Endodermal cell (in vitro differentiated cells): ENCODE results near the gene CEMIP2. TPM values are rescaled to one million over a fixed set of nuclear protein-coding genes. Genes with fewer than 3 reads are reported as not detected.

Experiments
- DNase-seq: peaks from one replicate; pipeline ENCODE4 v3.0.0-alpha.2; 2017
- H3K27ac ChIP-seq: 2 replicates; pipeline ENCODE4 v1.5.1; 2013; ENCODE audit warnings: mild to moderate bottlenecking, low read depth, low read length, moderate library complexity
- H3K27me3 ChIP-seq: 2 replicates; pipeline ENCODE4 v1.6.1; 2013; ENCODE audit warnings: mild to moderate bottlenecking, low read length, moderate library complexity; ENCODE audit not compliant: insufficient read depth, control insufficient read depth, poor library complexity, severe bottlenecking
- H3K36me3 ChIP-seq: 2 replicates; pipeline ENCODE4 v1.7.0; 2013; ENCODE audit warnings: mild to moderate bottlenecking, low read length, moderate library complexity; ENCODE audit not compliant: control insufficient read depth, insufficient read depth
- H3K4me1 ChIP-seq: one replicate; pipeline ENCODE4 v1.7.0; 2013; ENCODE audit warnings: low read length; ENCODE audit not compliant: control insufficient read depth, insufficient read depth
- H3K4me3 ChIP-seq: 2 replicates; pipeline ENCODE4 v1.5.1; 2013; ENCODE audit warnings: mild to moderate bottlenecking, low read length, moderate library complexity
- H3K9ac ChIP-seq: 2 replicates; pipeline ENCODE4 v1.6.1; 2013; ENCODE audit warnings: mild to moderate bottlenecking, low read length, moderate library complexity; ENCODE audit not compliant: poor library complexity, severe bottlenecking; ENCODE audit errors: extremely low read depth
- H3K9me3 ChIP-seq: 2 replicates; pipeline ENCODE4 v1.6.1; 2013; ENCODE audit warnings: mild to moderate bottlenecking, low read length, moderate library complexity; ENCODE audit not compliant: control insufficient read depth
- H3K27ac Mint-ChIP-seq: 2 replicates; pipeline ENCODE4 v1.8.0; 2020; ENCODE audit warnings: mixed read lengths
- H3K27me3 Mint-ChIP-seq: 2 replicates; pipeline ENCODE4 v1.8.0; 2021; ENCODE audit warnings: mild to moderate bottlenecking, mixed read lengths; ENCODE audit not compliant: insufficient read depth
- H3K36me3 Mint-ChIP-seq: 2 replicates; pipeline ENCODE4 v1.8.0; 2020; ENCODE audit warnings: low read depth, mixed read lengths
- H3K4me1 Mint-ChIP-seq: 2 replicates; pipeline ENCODE4 v1.8.0; 2020; ENCODE audit warnings: mixed read lengths
- H3K4me3 Mint-ChIP-seq: 2 replicates; pipeline ENCODE4 v1.8.0; 2020; ENCODE audit warnings: mild to moderate bottlenecking, moderate library complexity, mixed read lengths
- H3K9me3 Mint-ChIP-seq: 2 replicates; pipeline ENCODE4 v1.8.0; 2020; ENCODE audit warnings: mild to moderate bottlenecking, mixed read lengths
- whole genome bisulfite sequencing, 2 experiments: methylation state at CpG; one replicate each; pipeline versions ENCODE4 v1.1.5 to v1.1.7; 2013; ENCODE audit warnings: missing lambda C conversion rate in 2 of 2, mixed read lengths in 1 of 2; ENCODE audit not compliant: insufficient coverage in 1 of 2, insufficient read length in 1 of 2; 5-methylcytosine and 5-hydroxymethylcytosine counted together
- total RNA-seq, 2 donors: library from RNA; stranded (reverse); fragmentation: NEBNext Ultra II Directional in 1 of 2; extraction: Animal tissue kit (Norgen Biotek cat#: 25700) in 1 of 2; gene quantifications; 2 replicates in 1 of 2; 3 replicates in 1 of 2; pipeline ENCODE4 v1.2.1, GENCODE V29; 2021
- TF ChIP-seq, protein P1 (sequence below): fragments of 200-600 bp; sonication (generic); conservative IDR thresholded peaks from 2 replicates; pipeline ENCODE4 v1.5.0; 2021; ENCODE audit warnings: antibody characterized with exemption, mild to moderate bottlenecking

CEMIP2 gene
- total RNA-seq, 2 donors from 2014 or later = 57.9 to 70.1 TPM

DNA sequence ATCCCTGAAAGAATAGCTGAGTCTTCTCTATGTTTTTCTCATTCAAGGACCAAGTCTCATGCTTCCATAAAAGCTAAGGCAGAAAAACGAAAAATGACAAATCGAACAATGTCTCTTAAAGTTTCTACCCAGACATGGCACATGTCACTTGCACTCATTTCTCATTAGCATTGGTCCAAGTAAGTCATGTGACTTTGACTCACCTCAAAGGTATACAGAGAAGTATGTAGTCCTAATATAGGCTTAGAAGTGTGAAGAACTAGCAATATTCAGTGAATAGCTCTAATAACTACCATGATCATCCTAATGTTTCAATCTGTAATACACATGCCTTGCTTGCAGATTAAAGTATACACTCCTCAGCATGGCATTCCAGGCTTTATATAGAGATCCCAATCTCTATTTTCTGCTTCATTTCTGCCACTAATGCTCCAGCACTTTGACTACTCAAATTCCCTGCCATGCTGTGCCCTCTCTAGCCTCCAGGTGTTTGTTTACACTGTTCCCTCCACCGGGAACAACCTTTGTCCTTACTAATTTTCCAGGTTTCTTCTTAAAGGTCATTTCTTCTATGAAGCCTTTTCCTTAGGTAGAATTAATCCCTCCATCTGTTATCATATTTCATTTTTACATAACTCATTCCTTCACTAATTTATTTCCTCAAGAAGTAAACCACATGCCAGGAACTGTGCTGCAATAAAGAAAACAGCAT lies 98.9 kb downstream of the CEMIP2 start:
- TF ChIP-seq, protein P1, sequence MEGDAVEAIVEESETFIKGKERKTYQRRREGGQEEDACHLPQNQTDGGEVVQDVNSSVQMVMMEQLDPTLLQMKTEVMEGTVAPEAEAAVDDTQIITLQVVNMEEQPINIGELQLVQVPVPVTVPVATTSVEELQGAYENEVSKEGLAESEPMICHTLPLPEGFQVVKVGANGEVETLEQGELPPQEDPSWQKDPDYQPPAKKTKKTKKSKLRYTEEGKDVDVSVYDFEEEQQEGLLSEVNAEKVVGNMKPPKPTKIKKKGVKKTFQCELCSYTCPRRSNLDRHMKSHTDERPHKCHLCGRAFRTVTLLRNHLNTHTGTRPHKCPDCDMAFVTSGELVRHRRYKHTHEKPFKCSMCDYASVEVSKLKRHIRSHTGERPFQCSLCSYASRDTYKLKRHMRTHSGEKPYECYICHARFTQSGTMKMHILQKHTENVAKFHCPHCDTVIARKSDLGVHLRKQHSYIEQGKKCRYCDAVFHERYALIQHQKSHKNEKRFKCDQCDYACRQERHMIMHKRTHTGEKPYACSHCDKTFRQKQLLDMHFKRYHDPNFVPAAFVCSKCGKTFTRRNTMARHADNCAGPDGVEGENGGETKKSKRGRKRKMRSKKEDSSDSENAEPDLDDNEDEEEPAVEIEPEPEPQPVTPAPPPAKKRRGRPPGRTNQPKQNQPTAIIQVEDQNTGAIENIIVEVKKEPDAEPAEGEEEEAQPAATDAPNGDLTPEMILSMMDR = peak; percentile 65
- Mint-ChIP-seq H3K4me3 (no peak overlapping the region), H3K4me1 (peaks cover 7% of the 10 kb centered on the region), H3K27ac (no peak overlapping the region), H3K9me3 (no peaks in the 10 kb centered on the region), H3K36me3 (no peaks in the 10 kb centered on the region), H3K27me3 (no peaks in the 10 kb centered on the region)
- Histone ChIP-seq H3K9ac (no peak overlapping the region), H3K4me1 (no peaks in the 10 kb centered on the region), H3K27me3 (no peaks in the 10 kb centered on the region), H3K9me3 (no peaks in the 10 kb centered on the region), H3K36me3 (no peaks in the 10 kb centered on the region), H3K4me3 (no peak overlapping the region), H3K27ac (no peak overlapping the region)
- no peak for DNase-seq
- 84 to 94% methylated on average over 2 to 3 of the region's 3 CpGs for WGBS, 2 experiments

DNA sequence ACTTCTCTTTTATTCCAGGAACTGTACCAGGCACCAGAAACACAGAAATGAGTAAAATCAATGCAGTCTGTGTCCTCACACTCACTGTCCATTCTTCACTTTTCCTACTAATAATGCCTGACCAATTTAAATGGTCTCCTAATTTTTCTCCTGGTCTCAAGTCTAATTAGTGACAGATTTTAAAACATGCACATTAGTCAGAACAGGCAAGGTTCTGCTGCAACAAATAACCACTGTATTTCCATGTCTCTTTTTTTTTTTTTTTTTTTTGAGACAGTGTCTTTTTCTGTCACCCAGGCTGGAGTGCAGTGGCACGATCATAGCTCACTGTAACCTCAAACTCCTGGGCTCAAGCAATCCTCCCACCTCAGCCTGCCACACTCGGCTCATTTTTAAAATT lies 99.6 kb downstream of the CEMIP2 start:
- Mint-ChIP-seq H3K4me1 (peaks cover 13% of the 10 kb centered on the region), H3K27ac (no peak overlapping the region), H3K4me3 (no peak overlapping the region), H3K27me3 (no peaks in the 10 kb centered on the region), H3K9me3 (no peaks in the 10 kb centered on the region), H3K36me3 (no peaks in the 10 kb centered on the region)
- Histone ChIP-seq H3K36me3 (no peaks in the 10 kb centered on the region), H3K4me1 (no peaks in the 10 kb centered on the region), H3K9me3 (no peaks in the 10 kb centered on the region), H3K9ac (no peak overlapping the region), H3K27me3 (no peaks in the 10 kb centered on the region), H3K4me3 (no peak overlapping the region), H3K27ac (no peak overlapping the region)
- WGBS, 2 experiments = 96% methylated on average over 2 of the region's 2 CpGs; no CpG with 5 or more reads in 1 of the 2 experiments
- TF ChIP-seq, protein P1 = no peak
- no peak for DNase-seq

DNA sequence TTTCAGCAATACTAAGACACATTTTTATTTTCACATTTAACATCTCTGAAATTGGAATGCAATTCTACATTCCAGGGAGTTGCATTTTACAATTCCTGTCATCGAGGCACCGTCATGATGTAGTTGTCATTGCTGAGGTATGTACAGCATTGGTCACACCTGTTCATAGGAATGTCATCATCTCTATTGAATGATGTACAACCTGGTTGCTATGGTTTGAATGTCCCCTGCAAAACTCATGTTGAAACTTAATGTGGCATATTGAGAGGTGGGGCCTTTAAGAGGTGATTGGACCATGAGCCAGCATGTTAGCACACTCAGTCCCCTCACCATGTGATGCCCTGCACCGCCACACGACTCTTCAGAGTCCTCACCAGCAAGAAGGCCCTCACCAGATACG lies 103.1 kb downstream of the CEMIP2 start:
- Histone ChIP-seq H3K9ac (no peak overlapping the region), H3K27me3 (no peaks in the 10 kb centered on the region), H3K36me3 (no peaks in the 10 kb centered on the region), H3K27ac (no peak overlapping the region), H3K9me3 (no peaks in the 10 kb centered on the region), H3K4me1 (no peaks in the 10 kb centered on the region), H3K4me3 (no peak overlapping the region)
- DNase-seq = no peak
- 90 to 96% methylated on average over 4 to 5 of the region's 5 CpGs for WGBS, 2 experiments
- Mint-ChIP-seq H3K36me3 (no peaks in the 10 kb centered on the region), H3K4me1 (peaks cover 22% of the 10 kb centered on the region), H3K4me3 (no peak overlapping the region), H3K9me3 (no peaks in the 10 kb centered on the region), H3K27ac (no peak overlapping the region), H3K27me3 (no peaks in the 10 kb centered on the region)
- TF ChIP-seq, protein P1 = no peak
